GM23338 (cell line): Measurements from ENCODE around the gene AKAP13. TPM values are rescaled to one million over a fixed set of nuclear protein-coding genes. Genes with fewer than 3 reads are reported as not detected.
"Not testable (repeated sequence)": the region's sequence is repeated elsewhere in the genome, so short reads cannot be mapped to it uniquely, and the experiment has no call there.

Experiments
- ATAC-seq: fragments of 200-7000 bp; cut with Tn5 transposase; 3 replicates; pipeline ENCODE4 v1.9.1; 2020
- DNase-seq: peaks from one replicate; pipeline ENCODE4 v3.0.0-alpha.2; 2015; ENCODE audit warnings: low spot score
- H2AFZ ChIP-seq: fragments of 200-600 bp; sonication (generic); 2 replicates; pipeline ENCODE4 v1.8.0; 2016; ENCODE audit warnings: antibody characterized with exemption, mild to moderate bottlenecking, moderate library complexity
- H3F3A ChIP-seq: fragments of 200-600 bp; sonication (generic); replicated peaks from 2 replicates; pipeline ENCODE4 v1.8.0; 2017; ENCODE audit warnings: antibody characterized with exemption, mixed run types, low read depth
- H3K27ac ChIP-seq: fragments of 200-600 bp; sonication (generic); 2 replicates; pipeline ENCODE4 v1.6.1; 2016; ENCODE audit warnings: low read depth
- H3K27me3 ChIP-seq: fragments of 200-600 bp; sonication (generic); 2 replicates; pipeline ENCODE4 v1.8.0; 2016; ENCODE audit warnings: mild to moderate bottlenecking, mixed run types, moderate library complexity; ENCODE audit not compliant: insufficient read depth
- H3K36me3 ChIP-seq: fragments of 200-600 bp; sonication (generic); 2 replicates; pipeline ENCODE4 v1.8.0; 2016; ENCODE audit warnings: mild to moderate bottlenecking; ENCODE audit not compliant: insufficient read depth
- H3K4me1 ChIP-seq: fragments of 200-600 bp; sonication (generic); 2 replicates; pipeline ENCODE4 v1.8.0; 2016; ENCODE audit warnings: mild to moderate bottlenecking, moderate library complexity; ENCODE audit not compliant: insufficient read depth
- H3K4me2 ChIP-seq: fragments of 200-600 bp; sonication (generic); 2 replicates; pipeline ENCODE4 v1.7.1; 2017; ENCODE audit warnings: mixed run types
- H3K4me3 ChIP-seq: fragments of 200-600 bp; sonication (generic); 2 replicates; pipeline ENCODE4 v1.6.1; 2016; ENCODE audit warnings: mixed run types
- H3K79me2 ChIP-seq: fragments of 200-600 bp; sonication (generic); replicated peaks from 2 replicates; pipeline ENCODE4 v1.8.0; 2017; ENCODE audit warnings: mild to moderate bottlenecking; ENCODE audit not compliant: insufficient read depth
- H3K9me2 ChIP-seq: fragments of 200-600 bp; sonication (generic); 2 replicates; pipeline ENCODE4 v1.8.0; 2017; ENCODE audit not compliant: insufficient read depth
- H4K20me1 ChIP-seq: fragments of 200-600 bp; sonication (generic); replicated peaks from 2 replicates; pipeline ENCODE4 v1.8.0; 2017; ENCODE audit warnings: mild to moderate bottlenecking; ENCODE audit not compliant: insufficient read depth
- H3K27ac Mint-ChIP-seq: 2 replicates; pipeline ENCODE4 v1.8.0; 2020; ENCODE audit warnings: inconsistent platforms, mild to moderate bottlenecking, moderate library complexity, mixed read lengths
- H3K27me3 Mint-ChIP-seq: 3 replicates; pipeline ENCODE4 v1.8.0; 2022; ENCODE audit warnings: low read depth, mild to moderate bottlenecking, moderate library complexity, mixed read lengths, inconsistent platforms; ENCODE audit not compliant: insufficient read depth, poor library complexity
- H3K36me3 Mint-ChIP-seq: 3 replicates; pipeline ENCODE4 v1.8.0; 2021; ENCODE audit warnings: low read depth, mild to moderate bottlenecking, inconsistent platforms, moderate library complexity, mixed read lengths
- H3K4me1 Mint-ChIP-seq: 3 replicates; pipeline ENCODE4 v1.8.0; 2020; ENCODE audit warnings: mild to moderate bottlenecking, inconsistent platforms, mixed read lengths
- H3K4me3 Mint-ChIP-seq: 3 replicates; pipeline ENCODE4 v1.8.0; 2021; ENCODE audit warnings: moderate library complexity, mild to moderate bottlenecking, inconsistent platforms, mixed read lengths
- H3K9me3 Mint-ChIP-seq: 3 replicates; pipeline ENCODE4 v1.8.0; 2020; ENCODE audit warnings: moderate library complexity, mild to moderate bottlenecking, inconsistent platforms, mixed read lengths
- EZH2phosphoT487 ChIP-seq: fragments of 200-600 bp; sonication (generic); IDR thresholded peaks from one replicate; pipeline ENCODE4 v1.8.1; 2018; ENCODE audit warnings: antibody characterized with exemption; ENCODE audit not compliant: unreplicated experiment
- POLR2AphosphoS5 ChIP-seq: IDR thresholded peaks from 2 replicates; pipeline ENCODE4 v1.6.1; 2016; ENCODE audit warnings: antibody characterized with exemption, low read depth
- STAT1 ChIP-seq: IDR thresholded peaks from one replicate; pipeline ENCODE4 v1.6.1; 2016; ENCODE audit warnings: antibody characterized with exemption; ENCODE audit not compliant: unreplicated experiment
- polyA plus RNA-seq: library from polyadenylated mRNA; unstranded; fragments of >200 nt; fragmentation: Nextera tagmentation; extraction: Ambion mirVana; gene quantifications from 2 replicates; pipeline ENCODE4 v1.2.1, GENCODE V29; 2016
- total RNA-seq: library from RNA; depleted of rRNA; stranded (reverse); fragments of >200 nt; shearing (Covaris generic); gene quantifications from 2 replicates; pipeline ENCODE4 v1.2.3, GENCODE V29; 2014

Gene AKAP13
- total and polyA plus RNA-seq, 2 experiments from 2014 or later, result 46.2 to 60.7 TPM

DNA sequence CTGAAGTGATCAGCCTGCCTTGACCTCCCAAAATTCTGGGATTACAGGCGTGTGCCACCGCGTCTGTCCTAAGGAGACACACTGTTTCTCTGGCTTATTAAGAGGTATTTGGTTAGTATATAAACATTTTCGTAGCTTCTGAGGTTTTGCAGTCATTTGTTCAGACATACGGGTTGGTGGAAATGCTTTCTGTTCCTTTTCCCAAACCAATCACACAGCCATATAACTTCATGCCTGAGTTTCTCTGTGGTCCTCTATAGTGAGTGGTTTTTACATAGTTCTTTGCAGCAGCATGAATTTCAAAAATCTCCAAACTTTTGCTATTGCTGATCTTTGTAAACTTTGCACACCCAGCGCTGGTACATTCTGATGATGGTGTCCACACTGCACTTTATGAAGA lies 100.5 kb downstream of the AKAP13 start:
- no peak for ATAC-seq
- no peak overlapping the region for H3K4me3 Mint-ChIP-seq
- Histone ChIP-seq H3K4me2 (no peak overlapping the region), H3K36me3 (no peaks in the 10 kb centered on the region), H4K20me1 (peaks cover 16% of the 10 kb centered on the region), H3K27me3 (no peaks in the 10 kb centered on the region), H2AFZ (no peak overlapping the region), H3K79me2 (peaks cover 75% of the 10 kb centered on the region), H3K4me1 (peaks cover 31% of the 10 kb centered on the region), H3K27ac (no peak overlapping the region), H3K4me3 (no peak overlapping the region), H3F3A (no peaks in the 10 kb centered on the region), H3K9me2 (no peaks in the 10 kb centered on the region)
- peaks cover 6% of the 10 kb centered on the region for H3K27me3 Mint-ChIP-seq
- peaks cover 56% of the 10 kb centered on the region for H3K4me1 Mint-ChIP-seq
- no peak for DNase-seq
- H3K36me3 Mint-ChIP-seq, result no peaks in the 10 kb centered on the region
- no peak overlapping the region for H3K27ac Mint-ChIP-seq
- H3K9me3 Mint-ChIP-seq, result no peaks in the 10 kb centered on the region
- TF ChIP-seq POLR2AphosphoS5 (no peak), EZH2phosphoT487 (no peak)

DNA sequence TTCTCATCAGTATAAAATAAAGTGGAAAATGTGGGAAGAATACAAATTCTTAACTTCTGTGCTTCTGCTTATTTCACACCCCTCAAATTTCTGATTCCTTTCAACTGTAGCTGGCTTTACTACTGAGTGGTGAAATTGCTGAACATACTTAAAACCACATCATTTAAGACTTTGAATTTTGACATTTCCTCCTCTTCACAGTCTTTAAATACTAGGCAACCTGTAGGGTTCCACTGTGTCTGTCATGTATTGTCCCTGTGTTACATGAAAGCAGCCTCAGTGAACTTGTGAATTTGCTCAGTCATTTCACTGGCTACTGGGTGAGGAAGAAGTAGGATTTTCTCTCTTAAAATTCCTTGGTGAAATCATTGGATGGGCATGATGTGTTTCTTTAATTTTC lies 101.1 kb downstream of the AKAP13 start:
- not testable (repeated sequence) for H3K36me3 ChIP-seq, H3K27me3 Mint-ChIP-seq, ATAC-seq, H3K9me2 ChIP-seq, H2AFZ ChIP-seq, H3K36me3 Mint-ChIP-seq, H3F3A ChIP-seq, H3K27me3 ChIP-seq, H3K27ac ChIP-seq, H3K4me3 ChIP-seq, H3K9me3 Mint-ChIP-seq, H3K4me3 Mint-ChIP-seq, DNase-seq, H3K4me2 ChIP-seq
- H3K27ac Mint-ChIP-seq, result peak overlapping the region; percentile 46; the same call in 1 of the 2 replicates
- Histone ChIP-seq H4K20me1 (peaks cover 17% of the 10 kb centered on the region), H3K4me1 (peaks cover 31% of the 10 kb centered on the region), H3K79me2 (peaks cover 75% of the 10 kb centered on the region)
- peaks cover 56% of the 10 kb centered on the region for H3K4me1 Mint-ChIP-seq

DNA sequence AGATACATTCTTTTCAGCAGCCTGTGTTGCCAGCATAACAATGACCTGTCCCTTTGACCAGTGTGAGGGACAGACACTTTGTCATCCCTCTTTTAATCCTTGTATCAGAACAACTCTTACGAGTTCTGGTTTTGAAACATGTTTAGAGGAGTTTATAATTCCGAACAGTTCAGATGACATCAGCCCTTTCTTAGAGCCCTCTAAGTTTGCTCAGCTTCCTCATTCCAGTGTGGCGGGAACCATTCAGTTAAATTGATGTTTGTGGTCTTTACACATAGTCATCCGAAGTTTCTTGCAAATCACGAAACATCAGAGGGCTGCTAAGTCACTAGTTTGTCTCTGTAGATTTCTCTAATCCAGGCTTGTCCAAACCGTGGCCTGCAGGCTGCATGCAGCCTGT lies 102.5 kb downstream of the AKAP13 start:
- Histone ChIP-seq H4K20me1 (peaks cover 24% of the 10 kb centered on the region), H3K4me2 (no peak overlapping the region), H3K4me3 (no peak overlapping the region), H3K27me3 (no peaks in the 10 kb centered on the region), H3K4me1 (peaks cover 30% of the 10 kb centered on the region), H3K79me2 (peaks cover 72% of the 10 kb centered on the region), H3F3A (no peaks in the 10 kb centered on the region), H3K36me3 (no peaks in the 10 kb centered on the region), H3K27ac (no peak overlapping the region), H2AFZ (no peak overlapping the region), H3K9me2 (no peaks in the 10 kb centered on the region)
- Mint-ChIP-seq H3K27ac (peak overlapping the region; percentile 48; the same call in 1 of the 2 replicates), H3K4me1 (peaks cover 45% of the 10 kb centered on the region), H3K9me3 (no peaks in the 10 kb centered on the region), H3K27me3 (peaks cover 6% of the 10 kb centered on the region), H3K36me3 (peaks cover 2% of the 10 kb centered on the region; the same call in 1 of the 3 replicates), H3K4me3 (no peak overlapping the region)
- DNase-seq (no peak), ATAC-seq (no peak)
- no peak for TF ChIP-seq STAT1

DNA sequence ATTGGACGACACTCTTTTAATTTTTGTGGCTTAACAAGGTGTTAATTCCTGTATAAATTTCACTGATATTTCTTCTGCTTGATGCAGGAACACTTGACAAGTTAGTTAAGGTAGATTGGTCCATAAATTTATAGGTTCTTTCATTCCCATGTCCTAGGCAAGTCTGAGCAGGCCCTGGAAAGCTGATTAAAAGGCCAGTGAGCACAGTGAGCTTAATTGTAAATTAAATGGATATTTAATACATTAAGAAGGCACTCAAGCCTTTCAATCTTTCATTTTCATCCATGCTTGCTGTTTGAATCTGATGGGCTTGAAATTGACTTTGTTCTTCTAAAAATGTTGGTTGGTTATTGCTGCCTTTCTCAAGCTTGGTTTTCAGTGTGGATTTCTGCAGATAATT lies 103.6 kb downstream of the AKAP13 start:
- H3K27ac ChIP-seq, H3K36me3 Mint-ChIP-seq, H3K4me2 ChIP-seq, H3K9me2 ChIP-seq, H3K4me3 ChIP-seq, H3K27me3 Mint-ChIP-seq, H3K9me3 Mint-ChIP-seq, H3K4me3 Mint-ChIP-seq, H3K36me3 ChIP-seq, H3K27me3 ChIP-seq, DNase-seq, H3F3A ChIP-seq, H2AFZ ChIP-seq, ATAC-seq: not testable (repeated sequence)
- Mint-ChIP-seq H3K27ac (peak overlapping the region; percentile 65), H3K4me1 (peaks cover 37% of the 10 kb centered on the region)
- Histone ChIP-seq H4K20me1 (peaks cover 24% of the 10 kb centered on the region), H3K4me1 (peaks cover 20% of the 10 kb centered on the region), H3K79me2 (peaks cover 71% of the 10 kb centered on the region)

DNA sequence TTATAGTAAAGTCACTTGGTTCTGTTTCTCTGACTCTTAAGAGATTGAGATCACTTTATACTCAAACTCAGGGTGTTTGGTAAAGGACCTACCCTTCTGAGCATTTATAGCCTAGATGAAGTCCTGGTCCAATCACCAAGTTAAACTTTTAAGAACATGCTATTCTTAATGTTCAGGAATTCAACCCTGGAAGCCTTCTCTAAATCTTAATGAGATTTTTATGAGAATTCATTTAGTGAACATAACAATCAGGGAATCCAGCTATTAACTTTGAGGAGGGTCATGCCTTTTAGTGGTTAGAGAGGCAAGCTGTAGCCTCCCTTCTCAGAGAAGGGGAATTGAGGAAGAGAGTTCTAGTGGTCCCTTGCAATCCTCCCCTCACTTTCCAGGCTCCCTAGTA lies 104.5 kb downstream of the AKAP13 start:
- H3K9me2 ChIP-seq, DNase-seq: not testable (repeated sequence)
- peaks cover 30% of the 10 kb centered on the region for H3K4me1 Mint-ChIP-seq

More for the DNA sequence above, 104.5 kb downstream of the AKAP13 start:
- H3K4me3 ChIP-seq, H3K4me2 ChIP-seq, H3K9me3 Mint-ChIP-seq, H3K27ac Mint-ChIP-seq, H2AFZ ChIP-seq, H3K36me3 Mint-ChIP-seq, H3K27ac ChIP-seq, H3F3A ChIP-seq, H3K4me1 ChIP-seq, H3K36me3 ChIP-seq, H3K4me3 Mint-ChIP-seq, H3K27me3 Mint-ChIP-seq, H3K27me3 ChIP-seq: not testable (repeated sequence)
- Histone ChIP-seq H4K20me1 (peaks cover 23% of the 10 kb centered on the region), H3K79me2 (peaks cover 71% of the 10 kb centered on the region)
- peak; percentile 41 for ATAC-seq
